B cell (primary cell): ENCODE data around the gene OXNAD1. TPM values are rescaled to one million over a fixed set of nuclear protein-coding genes. Genes with fewer than 3 reads are reported as not detected.

Experiments used
- ATAC-seq: fragments of 200-7000 bp; cut with Tn5 transposase; one replicate; pipeline ENCODE4 v1.10.0; 2021; ENCODE audit warnings: low read depth, mild to moderate bottlenecking, moderate number of reproducible peaks, moderate library complexity
- CTCF ChIA-PET: fragments of 350-600 bp; sonication (Branson Sonifier 250); formaldehyde crosslinking; loops from one replicate; lab custom pipeline; 2021; ENCODE audit warnings: antibody characterized with exemption, inconsistent platforms; lab: Charles Lee
- POLR2A ChIA-PET: fragments of 350-600 bp; sonication (Branson Sonifier 250); formaldehyde crosslinking; loops from one replicate; lab custom pipeline; 2021; ENCODE audit warnings: antibody characterized with exemption; lab: Charles Lee
- DNase-seq: peaks from one replicate; pipeline ENCODE4 v3.0.0; 2013
- H2AFZ ChIP-seq: 2 replicates; pipeline ENCODE4 v1.6.1; 2012; ENCODE audit warnings: mild to moderate bottlenecking, low read depth, low read length; ENCODE audit not compliant: insufficient read depth, poor library complexity, severe bottlenecking
- H3K27ac ChIP-seq, 2 donors: 1 replicate in 1 of 2; 2 replicates in 1 of 2; pipeline ENCODE4 v1.5.1; 2012 to 2013; ENCODE audit warnings: low read length in 2 of 2, mild to moderate bottlenecking in 2 of 2, moderate library complexity in 1 of 2
- H3K27me3 ChIP-seq, 4 experiments: fragments of 200-600 bp in 1 of 4; sonication (generic) in 1 of 4; replicated peaks in 1 of 4; 1 replicate in 2 of 4; 2 replicates in 2 of 4; pipeline versions ENCODE4 v1.6.1 to v1.7.0; 2013 to 2016; ENCODE audit warnings: low read length in 3 of 4, mild to moderate bottlenecking in 2 of 4, mixed read lengths in 1 of 4, moderate library complexity in 1 of 4; ENCODE audit not compliant: insufficient read depth in 4 of 4, control insufficient read depth in 3 of 4; ENCODE audit errors: control extremely low read depth in 1 of 4
- H3K36me3 ChIP-seq, 2 experiments: replicated peaks in 1 of 2; 1 replicate in 1 of 2; 2 replicates in 1 of 2; pipeline versions ENCODE4 v1.6.1 to v1.7.1; 2013; ENCODE audit warnings: low read length in 1 of 2; ENCODE audit not compliant: insufficient read depth in 2 of 2, control insufficient read depth in 1 of 2; ENCODE audit errors: control extremely low read depth in 1 of 2, extremely low read depth in 1 of 2
- H3K4me1 ChIP-seq, 2 donors: fragments of 200-600 bp in 1 of 2; sonication (generic) in 1 of 2; 1 replicate in 1 of 2; 2 replicates in 1 of 2; pipeline versions ENCODE4 v1.5.1 to v1.6.1; 2013 to 2017; ENCODE audit warnings: low read length in 2 of 2; ENCODE audit not compliant: control insufficient read depth in 2 of 2, insufficient read depth in 2 of 2
- H3K4me2 ChIP-seq: replicated peaks from 2 replicates; pipeline ENCODE3; 2012; ENCODE audit warnings: mild to moderate bottlenecking, low read depth, low read length; ENCODE audit not compliant: poor library complexity, severe bottlenecking
- H3K4me3 ChIP-seq, 5 experiments: fragments of 200-600 bp in 1 of 5; sonication (generic) in 1 of 5; 1 replicate in 3 of 5; 2 replicates in 2 of 5; pipeline versions ENCODE4 v1.5.1 to v1.7.0; 2011 to 2016; ENCODE audit warnings: low read length in 4 of 5, mild to moderate bottlenecking in 4 of 5, low read depth in 2 of 5, control low read depth in 1 of 5, moderate library complexity in 1 of 5; ENCODE audit not compliant: insufficient read depth in 1 of 5; ENCODE audit errors: control extremely low read depth in 1 of 5, extremely low read depth in 1 of 5
- H3K79me2 ChIP-seq: fragments of 200-600 bp; sonication (generic); one replicate; pipeline ENCODE4 v1.6.0; 2016; ENCODE audit warnings: low read length; ENCODE audit not compliant: control insufficient read depth, insufficient read depth
- H3K9ac ChIP-seq: fragments of 200-600 bp; sonication (generic); 2 replicates; pipeline ENCODE4 v1.6.1; 2017; ENCODE audit warnings: mild to moderate bottlenecking, low read length, moderate library complexity
- H3K9me3 ChIP-seq, 3 donors: one replicate each; pipeline versions ENCODE4 v1.6.1 to v1.7.1; 2013; ENCODE audit warnings: low read length in 2 of 3; ENCODE audit not compliant: control insufficient read depth in 2 of 3, insufficient read depth in 1 of 3; ENCODE audit errors: control extremely low read depth in 1 of 3
- H4K20me1 ChIP-seq: 2 replicates; pipeline ENCODE4 v1.6.0; 2012; ENCODE audit warnings: mild to moderate bottlenecking, low read length; ENCODE audit not compliant: insufficient read depth, control insufficient read depth, poor library complexity, severe bottlenecking
- H3K27ac Mint-ChIP-seq: one replicate; pipeline ENCODE4 v1.8.0; 2021; ENCODE audit warnings: mixed read lengths
- H3K27me3 Mint-ChIP-seq: one replicate; pipeline ENCODE4 v1.8.0; 2021; ENCODE audit warnings: mixed read lengths
- H3K4me1 Mint-ChIP-seq: one replicate; pipeline ENCODE4 v1.8.0; 2021; ENCODE audit warnings: mixed read lengths
- H3K4me3 Mint-ChIP-seq: one replicate; pipeline ENCODE4 v1.8.0; 2021; ENCODE audit warnings: mixed read lengths
- H3K9me3 Mint-ChIP-seq: one replicate; pipeline ENCODE4 v1.8.0; 2022; ENCODE audit warnings: mixed read lengths; ENCODE audit not compliant: insufficient read depth
- EZH2 ChIP-seq: IDR thresholded peaks from 2 replicates; pipeline ENCODE4 v1.6.1; 2012; ENCODE audit warnings: borderline replicate concordance, low read depth, mild to moderate bottlenecking, moderate library complexity, low read length; ENCODE audit not compliant: insufficient read depth, poor library complexity, severe bottlenecking
- WGBS: methylation state at CpG from one replicate; pipeline ENCODE4 v1.1.5; 2013; ENCODE audit warnings: missing lambda C conversion rate; ENCODE audit not compliant: insufficient coverage; 5-methylcytosine and 5-hydroxymethylcytosine counted together
- intact Hi-C: fragments of 100-400 bp; cut with micrococcal nuclease; formaldehyde crosslinking; loops from one replicate; pipeline ENCODE4 v1.10.0; 2022
- polyA plus RNA-seq: library from polyadenylated mRNA; depleted of rRNA; stranded (reverse); fragments of >200 nt; gene quantifications from 2 replicates; pipeline ENCODE4 v1.2.3, GENCODE V29; 2012
- total RNA-seq, 2 donors: library from RNA; stranded (reverse); fragments of 120-200 nt in 1 of 2; gene quantifications; 1 replicate in 1 of 2; 2 replicates in 1 of 2; pipeline versions ENCODE4 v1.2.3 to v1.2.4, GENCODE V29; 2013 to 2022
- TF ChIP-seq, protein P1 (sequence below): fragments of 200-600 bp; IDR thresholded peaks from one replicate; pipeline ENCODE4 v1.8.0; 2022; ENCODE audit warnings: antibody characterized with exemption, mild to moderate bottlenecking

Gene OXNAD1
- total and polyA plus RNA-seq, 2 donors (not counting 1 experiment from before 2014, with no cell fraction given) = 4.0 to 12.3 TPM

DNA sequence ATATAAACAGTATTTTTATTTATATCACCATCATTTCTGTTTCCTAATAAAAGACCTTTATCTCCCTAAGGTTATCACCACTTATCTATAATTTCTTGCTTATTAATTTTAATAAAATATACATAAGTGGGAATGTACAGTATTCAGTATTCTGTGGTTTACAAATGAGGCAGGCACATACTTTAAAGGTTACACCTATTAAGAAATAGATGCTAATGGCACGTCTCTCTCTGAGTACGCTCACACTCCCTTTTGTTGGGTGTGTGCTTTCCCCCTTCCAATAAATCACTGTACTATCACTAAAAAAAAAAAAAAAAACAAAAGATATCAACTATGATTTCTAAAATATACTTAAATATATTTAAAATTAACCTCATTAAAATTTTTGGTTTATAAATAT, 8.9 kb downstream of the OXNAD1 start:
- CTCF ChIA-PET = interaction anchor here (1.6 kb wide), 1 partner anchor 276 kb away, joined by 4 read pairs; no protein-coding TSS in a partner anchor
- ATAC-seq (no peak), DNase-seq (no peak)
- no peaks in the 10 kb centered on the region for H3K9me3 ChIP-seq
- Mint-ChIP-seq H3K27ac (no peak overlapping the region), H3K27me3 (no peaks in the 10 kb centered on the region), H3K4me1 (no peaks in the 10 kb centered on the region), H3K4me3 (no peak overlapping the region), H3K9me3 (no peaks in the 10 kb centered on the region)
- no peaks in the 10 kb centered on the region for H3K4me1 ChIP-seq
- intact Hi-C loops = no loop called here
- peaks cover 9 to 24% of the 10 kb centered on the region in 2 experiments for H3K36me3 ChIP-seq
- no peak overlapping the region for H2AFZ ChIP-seq
- H4K20me1 ChIP-seq = no peaks in the 10 kb centered on the region
- no peak for TF ChIP-seq EZH2
- TF ChIP-seq, protein P1, sequence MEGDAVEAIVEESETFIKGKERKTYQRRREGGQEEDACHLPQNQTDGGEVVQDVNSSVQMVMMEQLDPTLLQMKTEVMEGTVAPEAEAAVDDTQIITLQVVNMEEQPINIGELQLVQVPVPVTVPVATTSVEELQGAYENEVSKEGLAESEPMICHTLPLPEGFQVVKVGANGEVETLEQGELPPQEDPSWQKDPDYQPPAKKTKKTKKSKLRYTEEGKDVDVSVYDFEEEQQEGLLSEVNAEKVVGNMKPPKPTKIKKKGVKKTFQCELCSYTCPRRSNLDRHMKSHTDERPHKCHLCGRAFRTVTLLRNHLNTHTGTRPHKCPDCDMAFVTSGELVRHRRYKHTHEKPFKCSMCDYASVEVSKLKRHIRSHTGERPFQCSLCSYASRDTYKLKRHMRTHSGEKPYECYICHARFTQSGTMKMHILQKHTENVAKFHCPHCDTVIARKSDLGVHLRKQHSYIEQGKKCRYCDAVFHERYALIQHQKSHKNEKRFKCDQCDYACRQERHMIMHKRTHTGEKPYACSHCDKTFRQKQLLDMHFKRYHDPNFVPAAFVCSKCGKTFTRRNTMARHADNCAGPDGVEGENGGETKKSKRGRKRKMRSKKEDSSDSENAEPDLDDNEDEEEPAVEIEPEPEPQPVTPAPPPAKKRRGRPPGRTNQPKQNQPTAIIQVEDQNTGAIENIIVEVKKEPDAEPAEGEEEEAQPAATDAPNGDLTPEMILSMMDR = no peak
- no peak overlapping the region for H3K9ac ChIP-seq
- no peak overlapping the region for H3K27ac ChIP-seq
- H3K4me2 ChIP-seq = no peak overlapping the region
- POLR2A ChIA-PET = no interaction called here
- no CpG with 5 or more reads among the region's 2 CpGs for WGBS
- no peak overlapping the region for H3K4me3 ChIP-seq
- no peaks in the 10 kb centered on the region for H3K27me3 ChIP-seq
- peaks cover 1% of the 10 kb centered on the region for H3K79me2 ChIP-seq

DNA sequence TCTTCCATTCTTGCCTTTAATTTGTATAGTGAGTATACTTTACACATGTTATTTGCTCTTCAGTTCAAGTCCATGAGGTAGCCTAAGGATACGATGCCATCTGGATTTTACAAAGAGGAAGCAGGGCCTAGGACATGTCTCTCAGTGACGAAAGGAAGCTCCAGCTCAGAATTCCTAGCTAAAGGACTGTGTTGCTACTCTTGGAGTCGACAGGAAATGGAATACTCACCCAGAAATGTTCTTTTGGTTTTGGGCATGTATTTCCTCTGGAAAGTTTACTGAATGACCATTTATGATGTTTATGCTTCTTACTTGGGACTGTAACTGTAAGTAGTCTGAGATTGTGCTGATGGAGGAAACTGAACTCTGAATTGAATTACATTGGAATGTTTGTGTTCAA, 12.5 kb downstream of the OXNAD1 start:
- DNase-seq (no peak), ATAC-seq (no peak)
- H3K9ac ChIP-seq = no peak overlapping the region
- H3K9me3 ChIP-seq = no peaks in the 10 kb centered on the region
- H3K4me2 ChIP-seq = no peak overlapping the region
- H3K4me1 ChIP-seq = no peaks in the 10 kb centered on the region
- TF ChIP-seq EZH2 = no peak
- TF ChIP-seq, protein P1 = no peak
- Mint-ChIP-seq H3K27me3 (no peaks in the 10 kb centered on the region), H3K4me3 (no peak overlapping the region), H3K9me3 (no peaks in the 10 kb centered on the region), H3K4me1 (no peaks in the 10 kb centered on the region), H3K27ac (no peak overlapping the region)
- H2AFZ ChIP-seq = no peak overlapping the region
- H3K4me3 ChIP-seq = no peak overlapping the region
- H3K27me3 ChIP-seq = no peaks in the 10 kb centered on the region
- WGBS = 100% methylated on average over 3 of the region's 3 CpGs
- intact Hi-C loops = no loop called here
- no peaks in the 10 kb centered on the region for H3K79me2 ChIP-seq
- H3K36me3 ChIP-seq = peaks cover 1 to 16% of the 10 kb centered on the region in 2 experiments
- H4K20me1 ChIP-seq = no peaks in the 10 kb centered on the region
- H3K27ac ChIP-seq = no peak overlapping the region
- ChIA-PET POLR2A (no interaction called here), CTCF (interaction anchor here (0.6 to 1.5 kb wide), 2 partner anchors 9 to 13 kb away, joined by 3 to 7 read pairs; no protein-coding TSS in a partner anchor)
